Gastrocnemius medialis (tissue), 4 donors: ENCODE results near the gene STIM1. TPM values are rescaled to one million over a fixed set of nuclear protein-coding genes. Genes with fewer than 3 reads are reported as not detected.
A peak's percentile ranks its signal among the peaks of the same experiment; 100 is the strongest.

ENCODE experiments used
- ATAC-seq, 2 donors: fragments of 150-250 bp; one replicate each; pipeline ENCODE4 v1.9.1; 2016
- DNase-seq, 2 donors: peaks; one replicate each; pipeline ENCODE4 v3.0.0-alpha.2; 2019
- H3K27ac ChIP-seq, 4 donors: fragments of 200-600 bp; sonication (generic); 1 replicate in 1 of 4; 2 replicates in 3 of 4; pipeline ENCODE4 v1.5.1; 2016 to 2018; ENCODE audit warnings: mild to moderate bottlenecking in 2 of 4, moderate library complexity in 1 of 4
- H3K27me3 ChIP-seq, 3 donors: fragments of 200-600 bp; sonication (generic) in 2 of 3; 1 replicate in 1 of 3; 2 replicates in 2 of 3; pipeline versions ENCODE4 v1.5.1 to v1.6.0; 2016 to 2019; ENCODE audit warnings: mild to moderate bottlenecking in 1 of 3, moderate library complexity in 1 of 3
- H3K36me3 ChIP-seq, 2 donors: fragments of 200-600 bp; sonication (generic) in 1 of 2; one replicate each; pipeline ENCODE4 v1.5.1; 2017 to 2018
- H3K4me1 ChIP-seq, 2 donors: fragments of 200-600 bp; sonication (generic) in 1 of 2; one replicate each; pipeline ENCODE4 v1.5.1; 2016 to 2017; ENCODE audit warnings: mild to moderate bottlenecking in 2 of 2
- H3K4me3 ChIP-seq, 4 donors: fragments of 200-600 bp; sonication (generic) in 3 of 4; 1 replicate in 1 of 4; 2 replicates in 3 of 4; pipeline ENCODE4 v1.5.1; 2016 to 2019; ENCODE audit warnings: mild to moderate bottlenecking in 2 of 4
- H3K9me3 ChIP-seq, 3 donors: fragments of 200-600 bp; sonication (generic) in 2 of 3; 1 replicate in 1 of 3; 2 replicates in 2 of 3; pipeline ENCODE4 v1.5.1; 2016 to 2019
- POLR2A ChIP-seq, 2 donors: fragments of 450-650 bp; IDR thresholded peaks; one replicate each; pipeline ENCODE4 v1.6.1; 2017; ENCODE audit warnings: antibody characterized with exemption in 2 of 2, mild to moderate bottlenecking in 2 of 2, moderate library complexity in 2 of 2
- in situ Hi-C, 4 donors: fragments of 200-750 bp; cut with MboI; loops; one replicate each; pipeline versions ENCODE4 v1.15.0 to v1.8.0; 2017; ENCODE audit warnings: low sequenced_read_pairs in 4 of 4
- intact Hi-C: fragments of 100-400 bp; cut with DNase I; formaldehyde crosslinking; loops from one replicate; pipeline ENCODE4 v1.15.1; 2023; ENCODE audit warnings: low total_unique reads
- total RNA-seq, 4 donors: library from RNA; depleted of rRNA; stranded (reverse); fragments of >200 nt; gene quantifications; one replicate each; pipeline versions ENCODE4 v1.1.0 to v1.2.3, GENCODE V29; 2016
- TF ChIP-seq, protein P1 (sequence below), 5 experiments: fragments of 450-650 bp in 3 of 5; fragments of 200-600 bp in 2 of 5; sonication (generic) in 2 of 5; IDR thresholded peaks in 4 of 5; conservative IDR thresholded peaks in 1 of 5; 1 replicate in 4 of 5; 2 replicates in 1 of 5; pipeline ENCODE4 v1.5.1; 2016 to 2019; ENCODE audit warnings: antibody characterized with exemption in 5 of 5, mild to moderate bottlenecking in 3 of 5, moderate library complexity in 3 of 5

Gene STIM1
- total RNA-seq, 4 donors from 2014 or later: 45.9 to 132 (median 87.3) TPM

DNA sequence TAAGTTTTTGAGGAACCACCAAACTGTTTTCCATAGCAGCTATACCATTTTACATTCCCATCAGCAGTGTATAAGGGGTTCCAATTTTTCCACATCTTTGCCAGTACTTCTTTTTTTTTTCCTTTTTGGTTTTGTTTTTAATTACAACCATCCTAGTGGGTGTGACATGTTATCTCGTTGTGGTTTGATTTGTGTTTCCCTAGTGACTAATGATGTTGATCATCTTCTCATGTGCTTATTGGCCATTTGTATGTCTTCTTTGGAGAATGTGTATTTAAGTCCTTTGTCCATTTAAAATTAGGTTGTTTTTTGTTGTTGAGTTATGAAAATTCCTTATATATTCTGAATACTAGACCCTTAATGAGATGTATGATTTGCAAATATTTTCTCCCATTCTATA is 59.3 kb downstream of the STIM1 start:
- intact Hi-C loops (no loop called here), in situ Hi-C loops (no loop called here)
- no peak for ATAC-seq
- Histone ChIP-seq H3K9me3 (no peaks in the 10 kb centered on the region), H3K27me3 (no peaks in the 10 kb centered on the region), H3K27ac (no peak overlapping the region), H3K36me3 (no peaks in the 10 kb centered on the region), H3K4me1 (peaks cover 21 to 35% of the 10 kb centered on the region in 2 donors), H3K4me3 (no peak overlapping the region)
- no peak for TF ChIP-seq POLR2A (IDR thresholded peaks at IDR 0.05)
- TF ChIP-seq, protein P1, sequence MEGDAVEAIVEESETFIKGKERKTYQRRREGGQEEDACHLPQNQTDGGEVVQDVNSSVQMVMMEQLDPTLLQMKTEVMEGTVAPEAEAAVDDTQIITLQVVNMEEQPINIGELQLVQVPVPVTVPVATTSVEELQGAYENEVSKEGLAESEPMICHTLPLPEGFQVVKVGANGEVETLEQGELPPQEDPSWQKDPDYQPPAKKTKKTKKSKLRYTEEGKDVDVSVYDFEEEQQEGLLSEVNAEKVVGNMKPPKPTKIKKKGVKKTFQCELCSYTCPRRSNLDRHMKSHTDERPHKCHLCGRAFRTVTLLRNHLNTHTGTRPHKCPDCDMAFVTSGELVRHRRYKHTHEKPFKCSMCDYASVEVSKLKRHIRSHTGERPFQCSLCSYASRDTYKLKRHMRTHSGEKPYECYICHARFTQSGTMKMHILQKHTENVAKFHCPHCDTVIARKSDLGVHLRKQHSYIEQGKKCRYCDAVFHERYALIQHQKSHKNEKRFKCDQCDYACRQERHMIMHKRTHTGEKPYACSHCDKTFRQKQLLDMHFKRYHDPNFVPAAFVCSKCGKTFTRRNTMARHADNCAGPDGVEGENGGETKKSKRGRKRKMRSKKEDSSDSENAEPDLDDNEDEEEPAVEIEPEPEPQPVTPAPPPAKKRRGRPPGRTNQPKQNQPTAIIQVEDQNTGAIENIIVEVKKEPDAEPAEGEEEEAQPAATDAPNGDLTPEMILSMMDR (IDR thresholded peaks at IDR 0.05 in 4 of 5, conservative IDR thresholded peaks at IDR 0.05 in 1 of 5): no peak
- no peak for DNase-seq

DNA sequence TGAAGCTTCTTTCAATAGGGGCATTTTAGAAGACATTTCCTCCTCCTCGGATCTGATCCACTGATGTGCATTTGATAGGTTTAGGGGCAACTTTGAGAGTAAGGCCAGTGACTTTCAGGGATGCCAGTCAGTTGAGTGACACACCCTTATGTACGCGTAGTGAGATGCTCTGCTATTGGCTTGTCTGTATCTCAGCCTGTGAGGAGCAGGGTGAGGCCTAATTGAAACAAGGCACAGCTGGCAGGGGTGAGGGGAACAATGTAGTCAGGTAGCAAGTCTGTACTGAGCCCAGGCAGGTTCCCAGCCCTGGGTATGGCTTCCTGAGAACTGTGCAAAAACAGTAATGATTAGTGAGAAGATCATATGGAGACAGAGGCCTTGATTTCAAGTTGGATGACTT is 61.5 kb downstream of the STIM1 start:
- DNase-seq (no peak), ATAC-seq (no peak)
- TF ChIP-seq, protein P1 (IDR thresholded peaks at IDR 0.05 in 4 of 5, conservative IDR thresholded peaks at IDR 0.05 in 1 of 5): no peak
- TF ChIP-seq POLR2A (IDR thresholded peaks at IDR 0.05): no peak
- Histone ChIP-seq H3K9me3 (no peaks in the 10 kb centered on the region), H3K27me3 (no peaks in the 10 kb centered on the region), H3K4me1 (peaks cover 33 to 36% of the 10 kb centered on the region in 2 donors), H3K27ac (peak overlapping the region in 3 of 4 donors; percentile 16 to 63 (median 39)), H3K36me3 (no peaks in the 10 kb centered on the region), H3K4me3 (no peak overlapping the region)
- intact Hi-C loops (no loop called here), in situ Hi-C loops (no loop called here)

DNA sequence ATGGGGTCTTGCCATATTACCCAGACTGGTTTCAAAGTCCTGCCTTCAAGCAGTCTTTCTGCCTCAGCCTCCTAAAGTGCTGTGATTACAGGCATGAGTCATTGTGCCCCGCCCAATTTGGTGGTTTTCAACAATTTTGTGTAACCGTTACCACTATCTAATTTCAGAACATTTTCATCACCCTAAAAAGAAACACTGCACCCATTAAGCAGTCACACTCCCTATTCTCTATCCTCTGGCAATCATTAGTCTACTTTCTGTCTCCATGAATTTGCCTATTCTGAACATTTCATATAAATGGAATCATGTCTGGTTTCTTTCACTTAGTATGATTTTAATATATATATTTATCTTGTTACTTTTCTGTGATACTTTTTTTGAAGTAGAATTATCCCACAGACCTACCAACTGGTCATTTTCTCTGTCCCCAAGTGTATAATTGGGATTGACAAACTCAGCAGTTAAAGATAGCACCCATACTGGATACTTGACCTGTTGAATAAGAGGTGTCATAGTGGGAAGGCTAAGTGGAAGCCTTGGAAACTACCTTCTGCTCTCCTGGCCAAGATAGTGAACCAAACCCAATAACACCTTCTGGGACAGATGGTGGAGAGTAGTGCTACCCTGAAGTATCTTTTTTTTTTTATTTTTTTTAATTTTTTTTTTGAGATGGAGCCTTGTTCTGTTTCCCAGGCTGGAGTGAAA is 64.8 kb downstream of the STIM1 start:
- Histone ChIP-seq H3K36me3 (no peaks in the 10 kb centered on the region), H3K4me3 (no peak overlapping the region), H3K4me1 (peaks cover 33 to 36% of the 10 kb centered on the region in 2 donors), H3K27me3 (no peaks in the 10 kb centered on the region), H3K9me3 (no peaks in the 10 kb centered on the region), H3K27ac (peak overlapping the region; percentile 42 to 75 (median 64))
- peak; percentile 56 to 67 for DNase-seq
- TF ChIP-seq POLR2A (IDR thresholded peaks at IDR 0.05): no peak
- TF ChIP-seq, protein P1 (IDR thresholded peaks at IDR 0.05 in 4 of 5, conservative IDR thresholded peaks at IDR 0.05 in 1 of 5): no peak
- peak; percentile 71 to 75 for ATAC-seq
- intact Hi-C loops: no loop called here
- in situ Hi-C loops: no loop called here

DNA sequence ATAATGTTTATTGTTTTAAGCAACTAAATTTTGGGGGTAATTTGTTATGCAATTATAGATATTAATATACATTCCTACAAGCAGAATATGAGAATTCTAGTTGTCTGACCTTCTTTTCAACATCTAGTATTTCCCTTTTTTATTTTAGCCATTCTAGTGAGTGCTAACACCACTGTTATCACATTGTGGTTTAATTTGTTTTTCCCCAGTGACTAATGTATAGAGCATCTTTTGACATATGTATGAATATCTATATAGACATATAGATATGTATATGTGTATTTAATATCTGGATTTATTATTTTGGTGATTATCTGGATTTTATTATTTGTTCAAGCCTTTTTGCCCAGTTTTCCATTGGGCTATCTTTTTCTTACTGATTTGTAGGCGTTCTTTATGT is 66.6 kb downstream of the STIM1 start:
- H3K9me3 ChIP-seq: no peaks in the 10 kb centered on the region
- intact Hi-C loops: no loop called here
- peaks cover 39 to 41% of the 10 kb centered on the region in 2 donors for H3K4me1 ChIP-seq
- TF ChIP-seq, protein P1 (IDR thresholded peaks at IDR 0.05 in 4 of 5, conservative IDR thresholded peaks at IDR 0.05 in 1 of 5): no peak
- TF ChIP-seq POLR2A (IDR thresholded peaks at IDR 0.05): no peak
- peak overlapping the region in 1 of 4 donors; percentile 17 for H3K27ac ChIP-seq
- H3K27me3 ChIP-seq: no peaks in the 10 kb centered on the region
- H3K4me3 ChIP-seq: no peak overlapping the region
- ATAC-seq: no peak
- no peaks in the 10 kb centered on the region for H3K36me3 ChIP-seq
- in situ Hi-C loops: no loop called here
- no peak for DNase-seq
